ENCODE results near the gene BUD13. TPM values are rescaled to one million over a fixed set of nuclear protein-coding genes. Genes with fewer than 3 reads are reported as not detected.

The BUD13 gene
- total and polyA plus RNA-seq, 3 experiments from 2014 or later = 15.0 to 32.3 (median 31.4) TPM

DNA sequence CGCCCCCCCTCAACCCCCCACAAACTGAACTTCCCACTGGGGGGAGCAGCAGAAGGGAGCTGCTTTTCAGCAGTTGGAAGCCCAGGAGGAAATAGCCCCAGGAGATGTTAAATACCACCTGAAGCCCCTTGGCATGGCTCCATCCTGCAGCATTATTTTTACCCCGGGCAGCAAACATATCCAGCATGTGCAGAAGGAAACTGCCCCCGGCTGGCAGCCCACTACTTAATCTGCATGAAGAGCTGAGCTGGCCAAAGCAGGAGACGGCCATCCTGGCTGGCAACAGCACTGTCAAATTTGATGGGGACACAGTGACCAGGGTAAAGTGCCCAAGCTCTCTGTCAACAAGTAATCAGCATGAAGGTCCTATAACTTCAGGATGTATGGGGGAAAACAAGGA is 32.0 kb downstream of the BUD13 start:
- no peak overlapping the region for H3K27ac ChIP-seq (ENCODE audit: low read depth, low read length)
- no peaks in the 10 kb centered on the region for H3K36me3 ChIP-seq (ENCODE audit: insufficient read depth, low read length)
- no peaks in the 10 kb centered on the region for H3K27me3 Mint-ChIP-seq
- POLR2A ChIA-PET = no interaction called here
- H3K4me1 Mint-ChIP-seq = no peaks in the 10 kb centered on the region
- H3K4me1 ChIP-seq (ENCODE audit: insufficient read depth, low read length) = no peaks in the 10 kb centered on the region
- H3K27me3 ChIP-seq (ENCODE audit: insufficient read depth, low read length, poor library complexity, severe bottlenecking) = no peaks in the 10 kb centered on the region
- H3K36me3 Mint-ChIP-seq = peaks cover 0 to 5% (median 2%) of the 10 kb centered on the region in 3 donors
- no peaks in the 10 kb centered on the region for H3K9me3 ChIP-seq (ENCODE audit: low read length)
- no peak for DNase-seq
- CTCF ChIA-PET = interaction anchor here (1.8 kb wide), 1 partner anchor 95 kb away, joined by 4 read pairs; no protein-coding TSS in a partner anchor
- H3K27ac Mint-ChIP-seq = no peak overlapping the region
- H3K4me3 Mint-ChIP-seq = no peak overlapping the region
- no peak overlapping the region for H3K4me3 ChIP-seq (ENCODE audit: low read length)
- H3K9me3 Mint-ChIP-seq = no peaks in the 10 kb centered on the region

DNA sequence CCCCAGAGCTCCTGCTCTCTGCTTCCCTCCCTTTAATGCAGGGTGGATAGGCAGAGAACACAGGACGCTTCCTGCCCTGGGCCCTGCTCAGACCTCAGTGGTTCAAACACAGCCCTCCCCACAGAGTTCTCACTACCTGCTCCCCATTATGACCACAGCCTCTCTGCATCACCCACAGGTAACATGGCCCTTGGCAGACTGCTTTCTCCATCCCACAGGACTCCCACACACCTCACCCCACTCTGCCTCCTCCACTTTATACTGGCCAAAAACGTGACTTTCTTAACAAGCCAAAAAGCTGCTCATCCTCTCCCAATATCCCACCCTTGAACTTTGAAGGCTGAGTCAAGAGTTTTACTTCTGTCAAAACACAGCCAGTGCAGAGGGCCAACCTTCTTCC is 33.8 kb downstream of the BUD13 start:
- ChIA-PET CTCF (interaction anchor here (1.2 kb wide), 1 partner anchor 97 kb away, joined by 4 read pairs; no protein-coding TSS in a partner anchor), POLR2A (no interaction called here)
- H3K4me3 ChIP-seq (ENCODE audit: low read length) = no peak overlapping the region
- no peaks in the 10 kb centered on the region for H3K4me1 Mint-ChIP-seq
- H3K9me3 Mint-ChIP-seq = no peaks in the 10 kb centered on the region
- H3K4me3 Mint-ChIP-seq = no peak overlapping the region
- H3K27ac ChIP-seq (ENCODE audit: low read depth, low read length) = no peak overlapping the region
- DNase-seq = no peak
- no peaks in the 10 kb centered on the region for H3K9me3 ChIP-seq (ENCODE audit: low read length)
- H3K27ac Mint-ChIP-seq = peak overlapping the region in 2 of 8 donors; percentile 15 to 67
- no peaks in the 10 kb centered on the region for H3K4me1 ChIP-seq (ENCODE audit: insufficient read depth, low read length)
- no peaks in the 10 kb centered on the region for H3K27me3 ChIP-seq (ENCODE audit: insufficient read depth, low read length, poor library complexity, severe bottlenecking)
- no peaks in the 10 kb centered on the region for H3K27me3 Mint-ChIP-seq
- no peaks in the 10 kb centered on the region for H3K36me3 Mint-ChIP-seq
- H3K36me3 ChIP-seq (ENCODE audit: insufficient read depth, low read length) = no peaks in the 10 kb centered on the region

DNA sequence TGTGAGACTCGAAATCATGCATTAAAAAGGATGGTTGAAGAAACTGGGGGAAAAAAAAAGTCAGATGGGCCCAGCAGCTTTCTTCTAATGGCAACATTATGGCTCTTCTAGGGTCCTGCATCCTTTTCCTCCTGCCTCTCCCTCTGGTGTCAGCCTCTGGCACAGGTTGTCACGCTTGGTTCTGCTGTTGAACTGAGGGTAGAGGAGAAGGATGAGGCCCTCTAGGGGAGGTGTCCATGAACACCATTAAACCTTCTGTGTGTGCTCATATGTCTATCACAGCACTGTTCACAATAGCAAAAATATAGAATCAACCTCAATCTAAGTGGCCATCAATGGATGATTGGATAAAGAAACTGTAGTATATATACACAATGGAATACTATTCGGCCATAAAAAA is 36.0 kb downstream of the BUD13 start:
- Mint-ChIP-seq H3K4me1 (peaks cover 9 to 10% (median 10%) of the 10 kb centered on the region in 3 donors), H3K9me3 (no peaks in the 10 kb centered on the region), H3K4me3 (no peak overlapping the region), H3K27me3 (no peaks in the 10 kb centered on the region), H3K36me3 (no peaks in the 10 kb centered on the region), H3K27ac (no peak overlapping the region)
- POLR2A ChIA-PET = no interaction called here
- Histone ChIP-seq H3K4me1 (ENCODE audit: insufficient read depth, low read length) (peaks cover 3% of the 10 kb centered on the region), H3K9me3 (ENCODE audit: low read length) (no peaks in the 10 kb centered on the region), H3K36me3 (ENCODE audit: insufficient read depth, low read length) (no peaks in the 10 kb centered on the region), H3K27me3 (ENCODE audit: insufficient read depth, low read length, poor library complexity, severe bottlenecking) (no peaks in the 10 kb centered on the region), H3K27ac (ENCODE audit: low read depth, low read length) (no peak overlapping the region), H3K4me3 (ENCODE audit: low read length) (no peak overlapping the region)
- DNase-seq = no peak
- CTCF ChIA-PET = no interaction called here

DNA sequence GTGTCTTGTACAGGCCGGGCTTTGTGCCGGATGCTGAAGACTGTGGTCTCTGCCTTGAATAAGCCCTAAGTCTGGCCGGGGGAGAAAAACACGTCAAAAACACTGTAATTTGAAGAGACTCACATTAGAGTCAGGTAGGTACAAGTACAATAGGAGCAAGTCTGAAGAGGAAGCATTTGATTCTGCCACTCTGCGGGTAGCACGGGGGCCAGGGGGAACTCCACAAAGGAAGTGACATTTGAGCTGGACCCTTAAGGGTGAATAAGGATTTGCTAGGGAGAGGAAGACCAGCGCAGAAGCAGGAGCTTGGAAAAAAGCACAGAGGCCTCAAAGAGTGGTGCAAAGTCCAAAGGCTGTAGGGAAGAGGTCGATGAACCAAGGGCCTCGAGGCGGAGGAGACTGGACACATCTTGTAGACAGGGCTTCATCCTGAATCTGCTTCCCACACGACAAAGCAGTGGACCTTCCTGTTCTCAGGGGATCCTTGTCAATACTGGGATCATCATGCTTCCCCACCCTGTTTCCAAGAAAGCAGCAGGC is 38.7 kb downstream of the BUD13 start:
- H3K9me3 Mint-ChIP-seq = no peaks in the 10 kb centered on the region

DNA sequence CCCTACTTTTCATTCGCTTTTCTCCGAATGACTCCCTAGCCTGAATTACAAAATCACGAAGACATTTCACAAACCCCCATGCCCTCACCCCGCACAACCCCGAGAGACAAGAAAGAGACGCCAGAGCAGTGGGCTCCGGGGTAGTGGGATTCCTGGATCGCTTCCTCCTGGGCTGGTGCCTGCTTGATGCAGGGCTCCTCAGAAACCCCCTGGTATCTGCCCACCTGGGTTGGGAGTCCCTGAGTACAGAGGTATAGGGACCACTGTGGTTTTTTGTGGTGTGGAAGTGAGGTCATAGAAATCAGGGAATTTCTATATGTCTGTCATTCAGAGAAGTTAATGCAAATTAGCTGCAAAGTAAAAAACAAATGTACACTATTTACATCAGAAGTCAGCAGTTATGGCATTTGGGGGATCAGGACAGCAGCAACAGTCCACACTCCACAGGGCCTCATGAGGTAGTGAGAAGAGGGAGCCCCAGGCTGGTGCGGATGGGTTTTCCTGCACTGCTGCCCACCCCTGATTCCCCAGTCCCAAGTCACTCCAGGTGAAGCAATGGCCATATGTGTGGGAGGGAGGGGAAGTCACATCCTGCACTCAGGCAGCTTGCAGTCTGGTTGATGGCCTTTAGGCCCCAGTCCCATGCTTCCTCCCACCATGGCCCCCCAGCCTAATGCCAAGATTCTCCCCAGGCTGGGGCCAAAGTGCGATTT is 39.6 kb downstream of the BUD13 start:
- H3K4me1 ChIP-seq (ENCODE audit: insufficient read depth, low read length) = peaks cover 3% of the 10 kb centered on the region
- no peak for DNase-seq
- no peaks in the 10 kb centered on the region for H3K9me3 Mint-ChIP-seq
- H3K27me3 Mint-ChIP-seq = peaks cover 2 to 5% of the 10 kb centered on the region in 2 donors
- no peak overlapping the region for H3K4me3 ChIP-seq (ENCODE audit: low read length)
- CTCF ChIA-PET = interaction anchor here (1.2 to 2.3 kb wide), 7 partner anchors 9 to 493 kb away, joined by 3 to 19 read pairs (median 6); partner anchors contain the start of gene APOA1
- H3K4me1 Mint-ChIP-seq = peaks cover 9 to 10% (median 10%) of the 10 kb centered on the region in 3 donors
- H3K36me3 ChIP-seq (ENCODE audit: insufficient read depth, low read length) = no peaks in the 10 kb centered on the region
- no peaks in the 10 kb centered on the region for H3K27me3 ChIP-seq (ENCODE audit: insufficient read depth, low read length, poor library complexity, severe bottlenecking)
- H3K27ac Mint-ChIP-seq = peak overlapping the region in 3 of 8 donors; percentile 58 to 77 (median 62)
- no peaks in the 10 kb centered on the region for H3K9me3 ChIP-seq (ENCODE audit: low read length)
- POLR2A ChIA-PET = no interaction called here
- H3K27ac ChIP-seq (ENCODE audit: low read depth, low read length) = no peak overlapping the region
- peak overlapping the region in 1 of 7 donors; percentile 12 for H3K4me3 Mint-ChIP-seq
- H3K36me3 Mint-ChIP-seq = no peaks in the 10 kb centered on the region

More for the DNA sequence above, 38.7 kb downstream of the BUD13 start:
- Histone ChIP-seq H3K36me3 (ENCODE audit: insufficient read depth, low read length) (no peaks in the 10 kb centered on the region), H3K9me3 (ENCODE audit: low read length) (no peaks in the 10 kb centered on the region), H3K4me3 (ENCODE audit: low read length) (no peak overlapping the region), H3K4me1 (ENCODE audit: insufficient read depth, low read length) (peaks cover 3% of the 10 kb centered on the region), H3K27me3 (ENCODE audit: insufficient read depth, low read length, poor library complexity, severe bottlenecking) (no peaks in the 10 kb centered on the region), H3K27ac (ENCODE audit: low read depth, low read length) (no peak overlapping the region)
- H3K27me3 Mint-ChIP-seq = peaks cover 0 to 3% of the 10 kb centered on the region in 2 donors
- peak overlapping the region in 1 of 8 donors; percentile 12 for H3K27ac Mint-ChIP-seq
- H3K36me3 Mint-ChIP-seq = no peaks in the 10 kb centered on the region
- no peak overlapping the region for H3K4me3 Mint-ChIP-seq
- no peak for DNase-seq
- H3K4me1 Mint-ChIP-seq = peaks cover 9 to 10% (median 10%) of the 10 kb centered on the region in 3 donors
- CTCF ChIA-PET = interaction anchor here (1.6 to 1.7 kb wide), 2 partner anchors 27 to 372 kb away, joined by 3 to 6 read pairs; no protein-coding TSS in a partner anchor
- POLR2A ChIA-PET = no interaction called here

DNA sequence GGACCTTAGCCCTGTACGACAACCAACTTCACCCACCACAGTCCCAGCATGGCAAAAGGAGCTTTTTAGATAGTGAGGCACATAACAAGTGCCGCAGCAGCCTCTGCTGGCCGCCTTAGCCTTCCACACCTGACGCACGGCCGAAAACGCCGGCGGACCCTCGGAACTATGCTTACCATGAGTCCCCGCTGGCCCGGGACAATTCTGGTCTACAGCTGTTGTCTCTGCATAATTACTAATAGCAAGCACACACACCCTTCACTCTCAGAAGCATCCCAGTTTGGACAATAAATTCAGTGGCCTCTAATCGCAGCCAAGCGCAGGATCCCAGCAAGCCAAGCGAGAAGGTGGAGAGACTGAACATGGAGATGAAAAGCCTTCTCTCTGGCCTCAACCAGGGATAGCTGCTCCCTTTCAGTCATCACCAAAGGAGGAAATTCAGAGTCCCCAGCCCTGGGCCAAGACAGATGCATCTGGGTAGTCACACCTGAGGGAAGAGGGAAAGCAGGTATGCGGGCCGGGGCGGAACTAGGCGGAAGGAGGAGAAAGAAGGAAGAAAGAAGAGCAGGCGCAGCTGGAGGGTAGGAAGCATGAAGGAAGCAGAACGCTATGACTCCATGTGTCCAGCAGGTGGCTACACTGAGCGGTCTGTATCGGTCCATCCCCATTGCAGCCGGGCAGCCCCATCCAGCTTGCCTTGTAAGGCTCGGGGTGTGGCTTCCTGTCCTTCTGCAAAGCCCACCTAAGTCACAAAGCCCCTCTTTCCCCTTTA is 40.3 kb downstream of the BUD13 start:
- CTCF ChIA-PET = interaction anchor here (0.9 to 2.3 kb wide), 9 partner anchors 9 to 494 kb away, joined by 3 to 19 read pairs (median 3); partner anchors contain the start of gene APOA1
- POLR2A ChIA-PET = no interaction called here
- Histone ChIP-seq H3K4me1 (ENCODE audit: insufficient read depth, low read length) (peaks cover 3% of the 10 kb centered on the region), H3K27me3 (ENCODE audit: insufficient read depth, low read length, poor library complexity, severe bottlenecking) (no peaks in the 10 kb centered on the region), H3K4me3 (ENCODE audit: low read length) (no peak overlapping the region), H3K27ac (ENCODE audit: low read depth, low read length) (no peak overlapping the region), H3K36me3 (ENCODE audit: insufficient read depth, low read length) (no peaks in the 10 kb centered on the region), H3K9me3 (ENCODE audit: low read length) (no peaks in the 10 kb centered on the region)
- peak overlapping the region in 2 of 8 donors; percentile 58 to 77 for H3K27ac Mint-ChIP-seq
- H3K4me1 Mint-ChIP-seq = peaks cover 9 to 10% (median 10%) of the 10 kb centered on the region in 3 donors
- H3K36me3 Mint-ChIP-seq = no peaks in the 10 kb centered on the region
- H3K4me3 Mint-ChIP-seq = peak overlapping the region in 1 of 7 donors; percentile 12
- peaks cover 2 to 13% of the 10 kb centered on the region in 2 donors for H3K27me3 Mint-ChIP-seq
- H3K9me3 Mint-ChIP-seq = no peaks in the 10 kb centered on the region
- DNase-seq = peak; percentile 29 to 64 (median 40)

DNA sequence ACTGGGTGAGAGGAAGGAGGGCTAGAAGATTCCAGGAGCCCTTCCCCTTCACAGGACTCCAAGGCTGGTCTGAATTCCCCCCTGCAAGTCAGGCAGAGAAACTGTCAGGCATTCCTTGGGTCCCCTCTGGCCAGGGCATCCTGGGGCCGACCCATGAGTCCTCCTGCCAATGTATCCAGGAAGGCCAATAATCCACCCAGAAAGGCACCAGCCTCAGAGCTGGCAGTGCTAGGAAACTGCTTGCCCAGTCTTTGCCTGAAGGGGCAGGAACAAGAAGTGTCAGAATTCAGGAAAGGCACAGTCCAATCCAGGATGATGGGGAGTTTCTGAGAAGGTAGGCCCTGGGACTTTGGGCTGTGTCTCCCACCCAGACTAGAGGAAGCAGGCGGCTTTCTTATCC is 41.0 kb downstream of the BUD13 start:
- H3K4me1 Mint-ChIP-seq = peaks cover 9 to 10% (median 10%) of the 10 kb centered on the region in 3 donors
- CTCF ChIA-PET = interaction anchor here (0.9 to 2.3 kb wide), 6 partner anchors 10 to 494 kb away, joined by 3 to 19 read pairs (median 6); partner anchors contain the start of gene APOA1
- peaks cover 4 to 14% of the 10 kb centered on the region in 2 donors for H3K27me3 Mint-ChIP-seq
- H3K27ac Mint-ChIP-seq = no peak overlapping the region
- H3K9me3 Mint-ChIP-seq = no peaks in the 10 kb centered on the region
- POLR2A ChIA-PET = no interaction called here
- Histone ChIP-seq H3K36me3 (ENCODE audit: insufficient read depth, low read length) (no peaks in the 10 kb centered on the region), H3K4me1 (ENCODE audit: insufficient read depth, low read length) (peaks cover 3% of the 10 kb centered on the region), H3K27ac (ENCODE audit: low read depth, low read length) (no peak overlapping the region), H3K27me3 (ENCODE audit: insufficient read depth, low read length, poor library complexity, severe bottlenecking) (no peaks in the 10 kb centered on the region), H3K4me3 (ENCODE audit: low read length) (no peak overlapping the region), H3K9me3 (ENCODE audit: low read length) (no peaks in the 10 kb centered on the region)
- DNase-seq = no peak
- H3K4me3 Mint-ChIP-seq = no peak overlapping the region
- H3K36me3 Mint-ChIP-seq = no peaks in the 10 kb centered on the region
